Trophoblast cell (in vitro differentiated cells and primary cell): ENCODE measurements around the gene KIR3DL2. TPM values are rescaled to one million over a fixed set of nuclear protein-coding genes. Genes with fewer than 3 reads are reported as not detected.
"Not testable (repeated sequence)": the region's sequence is repeated elsewhere in the genome, so short reads cannot be mapped to it uniquely, and the experiment has no call there.

Source experiments
- DNase-seq, 2 donors: peaks; one replicate each; pipeline ENCODE4 v3.0.0-alpha.2; 2016
- H2AFZ ChIP-seq: 2 replicates; pipeline ENCODE4 v1.6.1; 2013; ENCODE audit warnings: low read length, moderate library complexity, mild to moderate bottlenecking; ENCODE audit not compliant: insufficient read depth, poor library complexity
- H2AK5ac ChIP-seq: 2 replicates; pipeline ENCODE4 v1.6.1; 2013; ENCODE audit warnings: mild to moderate bottlenecking, low read length
- H2BK120ac ChIP-seq: 2 replicates; pipeline ENCODE4 v1.6.1; 2013; ENCODE audit warnings: low read length, mild to moderate bottlenecking, moderate library complexity; ENCODE audit not compliant: insufficient read depth, poor library complexity
- H2BK12ac ChIP-seq: 2 replicates; pipeline ENCODE4 v1.6.1; 2013; ENCODE audit warnings: mild to moderate bottlenecking, low read length, moderate library complexity
- H2BK5ac ChIP-seq: 2 replicates; pipeline ENCODE4 v1.6.1; 2013; ENCODE audit warnings: low read length, low read depth, moderate library complexity, mild to moderate bottlenecking; ENCODE audit not compliant: poor library complexity
- H3K14ac ChIP-seq: 2 replicates; pipeline ENCODE4 v1.6.1; 2013; ENCODE audit warnings: mild to moderate bottlenecking, low read length
- H3K18ac ChIP-seq: 2 replicates; pipeline ENCODE4 v1.6.1; 2013; ENCODE audit warnings: mild to moderate bottlenecking, low read length
- H3K23ac ChIP-seq: 2 replicates; pipeline ENCODE4 v1.6.1; 2013; ENCODE audit warnings: low read length
- H3K27ac ChIP-seq: 2 replicates; pipeline ENCODE4 v1.5.1; 2013; ENCODE audit warnings: low read depth, mild to moderate bottlenecking, inconsistent platforms, low read length, moderate library complexity
- H3K27me3 ChIP-seq: 2 replicates; pipeline ENCODE4 v1.6.1; 2013; ENCODE audit warnings: inconsistent platforms, mild to moderate bottlenecking, low read length, moderate library complexity; ENCODE audit not compliant: insufficient read depth
- H3K36me3 ChIP-seq, 2 experiments: 1 replicate in 1 of 2; 2 replicates in 1 of 2; pipeline ENCODE4 v1.6.1; 2013; ENCODE audit warnings: low read length in 2 of 2, mild to moderate bottlenecking in 2 of 2, moderate library complexity in 1 of 2; ENCODE audit not compliant: insufficient read depth in 2 of 2, control insufficient read depth in 1 of 2
- H3K4ac ChIP-seq: 2 replicates; pipeline ENCODE4 v1.6.1; 2013; ENCODE audit warnings: low read depth, mild to moderate bottlenecking, low read length, moderate library complexity
- H3K4me1 ChIP-seq, 2 experiments: 1 replicate in 1 of 2; 2 replicates in 1 of 2; pipeline ENCODE4 v1.6.1; 2013; ENCODE audit warnings: low read length in 2 of 2, mild to moderate bottlenecking in 2 of 2, moderate library complexity in 1 of 2; ENCODE audit not compliant: insufficient read depth in 2 of 2, control insufficient read depth in 1 of 2
- H3K4me2 ChIP-seq: 2 replicates; pipeline ENCODE4 v1.6.1; 2013; ENCODE audit warnings: inconsistent platforms, mild to moderate bottlenecking, low read length, moderate library complexity
- H3K4me3 ChIP-seq: 2 replicates; pipeline ENCODE4 v1.5.1; 2013; ENCODE audit warnings: mild to moderate bottlenecking, low read depth, low read length, inconsistent platforms
- H3K79me1 ChIP-seq: one replicate; pipeline ENCODE4 v1.6.1; 2013; ENCODE audit warnings: low read length
- H3K79me2 ChIP-seq: 2 replicates; pipeline ENCODE4 v1.6.1; 2013; ENCODE audit warnings: low read length, mild to moderate bottlenecking; ENCODE audit not compliant: control insufficient read depth, insufficient read depth, poor library complexity
- H3K9ac ChIP-seq: 2 replicates; pipeline ENCODE4 v1.6.1; 2013; ENCODE audit warnings: mild to moderate bottlenecking, low read length
- H3K9me3 ChIP-seq: 2 replicates; pipeline ENCODE4 v1.6.1; 2013; ENCODE audit warnings: low read depth, mild to moderate bottlenecking, control low read depth, inconsistent platforms, low read length; ENCODE audit not compliant: insufficient read depth
- H4K12ac ChIP-seq: 2 replicates; pipeline ENCODE4 v1.6.1; 2013; ENCODE audit warnings: low read depth, mild to moderate bottlenecking, low read length, moderate library complexity
- H4K8ac ChIP-seq: 2 replicates; pipeline ENCODE4 v1.6.1; 2013; ENCODE audit warnings: low read depth, mild to moderate bottlenecking, low read length, moderate library complexity
- H4K91ac ChIP-seq: one replicate; pipeline ENCODE4 v1.6.1; 2013; ENCODE audit warnings: low read depth, mild to moderate bottlenecking, low read length, moderate library complexity
- WGBS: extraction: QIAGEN DNeasy Blood & Tissue Kit; methylation state at CpG from one replicate; pipeline ENCODE4 v1.1.7; 2013; ENCODE audit warnings: missing lambda C conversion rate; ENCODE audit not compliant: insufficient read length, insufficient coverage; ENCODE audit errors: extremely low coverage; 5-methylcytosine and 5-hydroxymethylcytosine counted together
- polyA plus RNA-seq: library from polyadenylated mRNA; stranded (reverse); fragments of 200-250 nt; gene quantifications from 2 replicates; pipeline ENCODE4 v1.2.3, GENCODE V29; 2013

KIR3DL2 gene
- polyA plus RNA-seq = not detected in 2 replicates

DNA sequence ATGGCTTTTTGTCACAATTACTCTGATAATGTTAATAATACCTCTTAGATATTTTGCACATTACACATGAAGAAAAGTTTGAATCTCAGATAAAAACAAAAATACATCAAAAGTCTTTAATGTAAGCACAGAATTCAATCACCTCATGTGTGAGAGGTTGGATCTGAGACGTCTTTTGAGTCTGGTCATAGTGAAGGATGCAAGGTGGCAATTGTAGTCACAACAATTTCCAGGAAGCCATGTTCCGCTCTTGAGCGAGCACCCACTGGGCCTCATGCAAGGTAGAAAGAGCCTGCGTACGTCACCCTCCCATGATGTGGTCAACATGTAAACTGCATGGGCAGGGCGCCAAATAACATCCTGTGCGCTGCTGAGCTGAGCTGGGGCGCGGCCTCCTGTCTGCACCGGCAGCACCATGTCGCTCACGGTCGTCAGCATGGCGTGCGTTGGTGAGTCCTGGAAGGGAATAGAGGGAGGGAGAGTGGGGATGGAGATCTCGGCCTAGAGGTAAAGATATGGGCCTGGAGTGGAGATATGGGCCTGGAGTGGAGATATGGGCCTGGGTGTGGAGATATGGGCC lies at the start of gene KIR3DL2:
Gene KIR3DL2 (plus strand): TSS at position 383 of the 580 bp plus-strand sequence. CDS start 33 bp downstream, at position 416.
- not testable (repeated sequence) for H2BK120ac ChIP-seq, H4K12ac ChIP-seq, H3K14ac ChIP-seq, H3K4me2 ChIP-seq, H3K18ac ChIP-seq, H2AK5ac ChIP-seq, H2BK5ac ChIP-seq, H3K27ac ChIP-seq, H3K4ac ChIP-seq, H3K4me3 ChIP-seq, H3K79me2 ChIP-seq, H3K23ac ChIP-seq, H4K8ac ChIP-seq, H2BK12ac ChIP-seq, H3K4me1 ChIP-seq, H4K91ac ChIP-seq, DNase-seq, H3K9ac ChIP-seq, H3K36me3 ChIP-seq, H3K79me1 ChIP-seq, H2AFZ ChIP-seq, H3K27me3 ChIP-seq
- no CpG with 5 or more reads among the region's 16 CpGs for WGBS
- peaks cover 46% of the 10 kb centered on the region for H3K9me3 ChIP-seq

DNA sequence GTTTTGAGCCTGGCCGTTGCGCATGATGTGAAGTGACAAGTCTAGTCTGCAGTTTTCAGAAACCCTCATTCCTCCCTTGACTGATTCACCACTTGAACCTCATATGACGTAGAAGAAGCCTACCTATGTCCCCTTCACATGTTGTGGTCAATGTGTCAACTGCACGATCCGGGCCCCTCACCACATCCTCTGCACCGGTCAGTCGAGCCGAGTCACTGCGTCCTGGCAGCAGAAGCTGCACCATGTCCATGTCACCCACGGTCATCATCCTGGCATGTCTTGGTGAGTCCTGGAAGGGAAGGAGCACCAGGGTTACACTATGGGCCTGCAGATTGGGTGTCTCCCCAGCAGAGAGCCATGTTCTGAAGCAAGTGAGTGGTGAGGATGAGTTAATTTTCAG lies 46.8 kb upstream of the KIR3DL2 start, which contains the start of gene KIR2DL4:
Gene KIR2DL4 (plus strand): TSS at position 201 of the 400 bp plus-strand sequence. CDS start 42 bp downstream, at position 243.
- Histone ChIP-seq H3K79me1 (no peaks in the 10 kb centered on the region), H3K23ac (no peak within 1 kb of the TSS), H3K27ac (no peak within 1 kb of the TSS), H3K9me3 (peaks cover 36% of the 10 kb centered on the region), H3K4me1 (no peaks in the 10 kb centered on the region), H4K12ac (no peak within 1 kb of the TSS), H2BK12ac (no peak within 1 kb of the TSS), H2AFZ (no peak within 1 kb of the TSS), H3K36me3 (no peaks in the 10 kb centered on the region), H2BK120ac (no peak within 1 kb of the TSS), H3K4me2 (no peak within 1 kb of the TSS), H4K91ac (no peak within 1 kb of the TSS), H2BK5ac (no peak within 1 kb of the TSS), H4K8ac (no peak within 1 kb of the TSS), H3K4me3 (no peak within 1 kb of the TSS), H3K27me3 (no peaks in the 10 kb centered on the region), H3K79me2 (no peaks in the 10 kb centered on the region), H3K14ac (no peak within 1 kb of the TSS), H3K4ac (no peak within 1 kb of the TSS), H2AK5ac (no peak within 1 kb of the TSS), H3K18ac (no peak within 1 kb of the TSS), H3K9ac (no peak within 1 kb of the TSS)
- DNase-seq = no peak
- no CpG with 5 or more reads among the region's 10 CpGs for WGBS

DNA sequence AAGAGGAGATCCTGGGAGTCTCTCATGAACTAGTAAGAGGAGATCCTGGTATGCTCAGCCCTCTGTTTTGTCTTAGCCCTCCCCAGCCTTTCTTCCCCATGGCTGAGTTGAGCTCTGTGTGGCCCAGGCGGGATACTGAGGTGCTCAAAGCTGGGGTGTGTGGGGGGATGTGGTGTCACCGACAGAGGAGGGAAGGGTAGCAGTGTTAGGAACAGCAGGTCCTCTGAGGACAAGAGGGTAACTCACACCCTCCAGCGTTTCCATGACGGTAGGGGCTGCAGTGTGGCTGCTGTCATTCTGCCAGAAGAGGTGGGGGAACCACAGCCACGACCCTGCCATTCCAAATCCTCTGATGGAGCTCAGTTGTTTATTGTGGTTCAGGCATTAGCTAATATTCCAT lies 46.1 kb upstream of the KIR3DL2 start:
- Histone ChIP-seq H3K79me1 (no peaks in the 10 kb centered on the region), H4K8ac (no peak overlapping the region), H3K9ac (no peak overlapping the region), H3K79me2 (no peaks in the 10 kb centered on the region), H3K9me3 (peaks cover 36% of the 10 kb centered on the region), H2BK120ac (no peak overlapping the region), H3K14ac (no peak overlapping the region), H3K23ac (no peak overlapping the region), H4K12ac (no peak overlapping the region), H3K27me3 (no peaks in the 10 kb centered on the region), H3K4me2 (no peak overlapping the region), H2AFZ (no peak overlapping the region), H3K4me1 (no peaks in the 10 kb centered on the region), H2BK12ac (no peak overlapping the region), H2BK5ac (no peak overlapping the region), H3K27ac (no peak overlapping the region), H3K18ac (no peak overlapping the region), H3K36me3 (no peaks in the 10 kb centered on the region), H3K4ac (no peak overlapping the region), H3K4me3 (no peak overlapping the region), H4K91ac (no peak overlapping the region), H2AK5ac (no peak overlapping the region)
- WGBS = no CpG with 5 or more reads among the region's 5 CpGs
- no peak for DNase-seq

DNA sequence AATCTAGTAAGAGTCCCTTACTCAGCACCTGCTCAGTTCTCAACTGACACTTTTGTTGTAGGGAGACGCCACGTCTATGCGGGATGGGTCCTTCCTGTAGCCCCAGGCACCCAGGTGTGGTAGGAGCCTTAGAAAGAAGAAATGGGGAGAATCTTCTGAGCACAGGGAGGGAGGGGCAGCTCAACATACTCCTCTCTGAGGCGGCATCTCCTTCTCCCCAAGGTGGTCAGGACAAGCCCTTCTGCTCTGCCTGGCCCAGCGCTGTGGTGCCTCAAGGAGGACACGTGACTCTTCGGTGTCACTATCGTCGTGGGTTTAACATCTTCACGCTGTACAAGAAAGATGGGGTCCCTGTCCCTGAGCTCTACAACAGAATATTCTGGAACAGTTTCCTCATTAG lies 45.7 kb upstream of the KIR3DL2 start:
- H3K9me3 ChIP-seq = peaks cover 38% of the 10 kb centered on the region
- no peak overlapping the region for H4K91ac ChIP-seq
- H3K4me1 ChIP-seq = no peaks in the 10 kb centered on the region
- WGBS = no CpG with 5 or more reads among the region's 10 CpGs
- H2BK12ac ChIP-seq = no peak overlapping the region
- H2AK5ac ChIP-seq = no peak overlapping the region
- no peak overlapping the region for H3K9ac ChIP-seq
- H3K4ac ChIP-seq = no peak overlapping the region
- no peak overlapping the region for H3K18ac ChIP-seq
- no peak overlapping the region for H4K12ac ChIP-seq
- DNase-seq = no peak
- no peak overlapping the region for H2BK120ac ChIP-seq
- no peak overlapping the region for H4K8ac ChIP-seq
- no peaks in the 10 kb centered on the region for H3K79me2 ChIP-seq
- H3K27ac ChIP-seq = no peak overlapping the region
- no peak overlapping the region for H3K4me3 ChIP-seq
- H2BK5ac ChIP-seq = no peak overlapping the region
- no peak overlapping the region for H2AFZ ChIP-seq
- no peak overlapping the region for H3K14ac ChIP-seq
- no peaks in the 10 kb centered on the region for H3K27me3 ChIP-seq
- no peaks in the 10 kb centered on the region for H3K79me1 ChIP-seq
- H3K4me2 ChIP-seq = no peak overlapping the region
- no peak overlapping the region for H3K23ac ChIP-seq
- no peaks in the 10 kb centered on the region for H3K36me3 ChIP-seq
